CD4-positive, alpha-beta T cell treated with Interleukin-4 for 4 hours (primary cell): ENCODE results near the gene INPP4A.
A peak's percentile ranks its signal among the peaks of the same experiment; 100 is the strongest.

Source experiments
- DNase-seq: peaks from one replicate; pipeline ENCODE4 v3.0.0-alpha.2; 2020

The INPP4A gene

DNA sequence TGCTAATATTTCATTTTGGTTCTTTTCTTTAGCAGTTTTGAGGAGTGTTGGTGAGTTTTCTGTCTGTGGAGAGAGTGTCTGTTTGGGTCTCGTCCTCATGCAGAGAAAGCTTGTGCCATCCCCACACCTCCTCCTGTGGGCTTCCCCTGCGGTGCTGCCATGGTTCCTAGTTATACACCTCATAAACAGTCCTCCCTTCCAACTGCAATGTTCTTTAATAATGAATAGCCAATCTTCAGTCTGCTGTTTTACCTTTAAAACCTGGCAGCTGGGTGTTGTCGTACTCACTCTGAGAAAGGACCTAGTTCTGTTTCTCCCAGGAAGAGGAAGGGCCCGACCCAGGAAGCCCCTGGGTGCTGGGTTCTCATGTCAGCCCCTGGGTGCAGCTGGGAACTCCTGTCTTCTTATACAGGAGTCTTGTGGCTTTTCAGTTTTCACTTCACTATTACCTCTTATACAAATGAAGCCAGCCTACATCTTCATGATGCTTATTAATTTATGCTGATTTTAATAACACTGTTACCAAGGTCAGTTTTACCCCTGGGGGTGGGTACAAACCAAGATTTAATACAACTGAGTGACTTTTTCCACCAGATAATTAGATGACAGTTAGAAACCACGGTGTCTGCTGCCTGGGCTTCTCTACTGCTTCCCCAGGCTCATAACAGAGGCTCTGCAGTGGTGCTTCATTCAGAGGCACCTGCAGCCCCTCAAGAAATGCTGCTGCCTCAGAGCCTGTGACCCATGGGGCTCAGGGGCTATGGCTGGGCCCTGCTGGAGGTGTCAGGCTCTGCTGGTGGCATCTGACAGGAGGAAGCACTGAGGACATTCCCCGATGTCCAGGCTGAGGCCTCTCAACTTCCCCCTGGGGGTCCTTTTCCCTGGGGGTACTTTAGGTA lies 104.5 kb downstream of the INPP4A start:
- no peak for DNase-seq

DNA sequence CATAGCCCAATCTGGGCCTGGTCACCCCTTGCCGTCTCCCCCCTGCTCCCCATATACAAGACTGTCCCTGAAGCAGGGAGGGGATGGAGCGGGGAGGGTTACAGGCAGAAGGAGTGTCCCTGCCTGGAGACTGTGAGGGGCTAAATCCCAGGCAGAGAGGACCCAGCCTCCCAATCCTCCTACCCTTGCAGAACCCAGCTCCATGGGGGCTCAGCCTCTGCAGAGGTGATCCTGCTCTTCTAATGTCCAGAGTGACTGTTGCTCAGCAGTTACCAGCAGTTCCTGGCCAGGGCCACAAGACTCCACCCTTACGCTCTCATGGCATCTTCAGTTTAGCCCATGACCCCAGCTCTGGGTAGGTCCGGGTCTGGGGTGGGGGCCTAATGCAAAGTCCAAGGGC lies 105.5 kb downstream of the INPP4A start:
- DNase-seq: no peak

DNA sequence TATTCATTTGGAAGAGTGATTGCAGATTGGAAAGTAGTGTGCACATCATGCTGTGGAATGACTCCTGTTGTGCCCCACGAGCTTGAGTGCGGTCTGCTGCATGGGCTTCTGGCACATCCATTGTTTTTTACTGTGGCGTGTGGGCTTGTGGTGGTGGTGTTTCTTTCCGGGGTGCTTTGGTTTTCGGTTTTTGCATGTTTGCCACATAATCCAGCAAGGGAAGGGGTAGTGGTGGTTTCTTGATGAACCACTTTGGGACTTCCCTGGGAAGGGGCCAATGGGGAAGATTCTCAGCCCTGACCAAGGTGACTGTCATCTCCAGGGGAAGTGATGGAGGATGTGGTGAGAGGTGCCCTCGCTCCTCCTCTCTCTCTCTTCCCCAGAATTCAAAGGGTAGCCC lies 106.7 kb downstream of the INPP4A start:
- peak; percentile 27 for DNase-seq

DNA sequence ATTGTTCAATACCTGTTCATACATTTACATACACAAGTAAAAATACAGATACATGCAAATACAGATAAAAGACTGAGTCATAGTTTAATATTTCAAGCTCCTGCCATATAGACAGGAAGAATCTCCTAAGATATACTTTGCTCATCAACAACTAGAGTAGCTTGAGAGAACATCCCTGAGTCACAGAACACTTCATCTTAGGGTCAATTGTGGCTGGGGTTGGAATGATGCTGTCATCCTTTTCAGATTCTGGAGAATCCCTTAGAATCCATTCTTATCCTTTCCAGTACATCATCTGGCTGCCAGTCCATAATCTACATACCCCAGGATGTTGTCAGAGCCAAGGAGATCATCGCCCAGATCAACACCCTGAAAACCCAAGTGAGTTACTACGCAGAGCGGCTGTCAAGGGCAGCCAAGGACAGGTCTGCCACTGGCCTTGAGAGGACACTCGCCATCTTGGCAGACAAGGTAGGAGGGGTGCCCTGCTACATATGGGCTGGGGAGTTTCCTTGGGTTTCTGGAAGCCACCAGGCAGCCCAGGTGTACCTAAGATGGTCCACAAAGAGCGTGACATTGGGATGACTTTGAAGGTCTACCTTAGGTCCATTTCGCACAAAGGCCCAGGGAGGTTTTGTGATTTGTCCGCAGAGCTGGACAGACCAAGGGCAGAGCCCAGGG lies 108.0 kb downstream of the INPP4A start:
- no peak for DNase-seq

DNA sequence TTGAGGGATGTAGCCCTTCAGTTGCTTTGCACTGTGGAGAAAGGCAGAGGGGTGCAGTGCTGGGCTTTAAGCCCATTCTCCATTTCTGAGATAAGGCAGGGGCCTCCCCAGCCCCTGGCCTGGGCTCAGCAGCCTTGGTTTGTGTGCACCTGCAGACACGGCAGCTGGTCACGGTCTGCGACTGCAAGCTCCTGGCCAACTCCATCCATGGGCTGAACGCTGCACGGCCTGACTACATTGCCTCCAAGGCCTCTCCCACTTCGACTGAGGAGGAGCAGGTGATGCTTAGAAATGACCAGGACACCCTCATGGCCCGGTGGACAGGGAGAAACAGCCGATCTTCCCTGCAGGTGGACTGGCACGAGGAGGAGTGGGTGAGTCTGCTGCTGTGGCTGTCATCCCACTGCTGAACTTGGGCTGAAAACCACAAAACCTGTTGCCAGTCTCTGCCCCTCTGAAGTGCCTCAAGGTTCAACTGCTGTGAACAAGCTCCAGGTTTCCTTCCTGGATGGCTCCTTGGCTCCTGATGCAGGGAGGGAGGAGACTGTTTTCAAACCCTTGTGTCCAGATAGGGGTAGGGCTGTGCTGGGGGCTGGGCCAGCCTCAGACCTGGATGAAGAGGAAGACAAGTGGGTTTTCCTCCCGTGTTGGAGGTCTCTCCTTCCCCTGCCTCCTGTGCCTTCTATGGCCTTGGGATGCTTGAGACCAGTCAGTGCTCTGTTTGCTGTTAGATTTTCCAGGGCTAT lies 109.6 kb downstream of the INPP4A start:
- no peak for DNase-seq

DNA sequence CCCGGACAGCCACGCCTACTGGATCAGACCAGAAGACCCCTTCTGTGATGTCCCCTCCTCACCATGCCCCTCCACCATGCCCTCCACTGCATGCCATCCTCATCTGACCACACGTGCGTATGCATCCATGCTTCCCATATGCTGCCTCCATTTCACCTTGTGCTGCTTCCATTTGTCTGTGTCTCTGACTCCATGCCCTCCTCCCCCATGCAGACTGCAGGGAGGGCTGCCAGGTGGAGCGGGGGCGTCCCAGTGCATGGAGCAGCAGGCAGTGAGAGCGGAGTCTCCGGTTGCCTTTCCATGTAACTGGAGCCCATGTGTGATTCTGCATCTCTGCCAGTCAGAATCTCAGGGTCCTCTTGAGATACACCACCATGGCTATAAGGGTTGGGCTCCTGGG lies 111.0 kb downstream of the INPP4A start:
- no peak for DNase-seq

DNA sequence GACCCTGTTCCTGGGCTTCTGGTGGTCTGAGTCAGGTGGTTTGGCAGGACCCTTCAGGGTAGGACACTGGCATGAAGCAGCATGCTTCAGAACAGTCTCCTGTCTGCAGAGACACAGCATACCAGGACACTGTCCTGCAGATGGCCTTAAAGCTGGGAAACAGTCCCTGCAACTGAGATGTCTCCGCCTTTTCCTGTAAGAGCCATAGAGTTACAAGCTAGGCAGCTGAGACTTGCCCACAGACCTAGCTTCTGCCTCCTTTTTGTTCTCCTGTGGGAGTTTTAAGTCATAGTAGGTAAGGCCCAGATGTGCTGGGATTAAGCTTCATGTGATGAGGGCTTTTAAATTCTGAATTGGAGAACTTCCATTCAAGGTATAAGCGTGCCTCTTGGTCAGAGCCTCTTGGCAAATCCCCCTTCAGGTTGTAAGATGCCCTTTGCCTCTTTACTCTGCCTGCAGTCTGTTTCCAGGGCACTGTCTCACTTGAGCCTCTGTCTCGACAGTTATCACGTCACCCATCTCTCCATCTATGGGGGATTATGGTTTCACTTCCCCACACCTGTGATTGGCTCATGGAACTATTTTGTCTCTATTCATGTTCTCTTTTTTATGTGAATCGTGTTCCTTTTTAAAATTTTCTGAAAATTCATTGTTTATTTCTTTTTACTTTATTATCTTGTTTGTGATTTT lies 111.8 kb downstream of the INPP4A start:
- DNase-seq: no peak

DNA sequence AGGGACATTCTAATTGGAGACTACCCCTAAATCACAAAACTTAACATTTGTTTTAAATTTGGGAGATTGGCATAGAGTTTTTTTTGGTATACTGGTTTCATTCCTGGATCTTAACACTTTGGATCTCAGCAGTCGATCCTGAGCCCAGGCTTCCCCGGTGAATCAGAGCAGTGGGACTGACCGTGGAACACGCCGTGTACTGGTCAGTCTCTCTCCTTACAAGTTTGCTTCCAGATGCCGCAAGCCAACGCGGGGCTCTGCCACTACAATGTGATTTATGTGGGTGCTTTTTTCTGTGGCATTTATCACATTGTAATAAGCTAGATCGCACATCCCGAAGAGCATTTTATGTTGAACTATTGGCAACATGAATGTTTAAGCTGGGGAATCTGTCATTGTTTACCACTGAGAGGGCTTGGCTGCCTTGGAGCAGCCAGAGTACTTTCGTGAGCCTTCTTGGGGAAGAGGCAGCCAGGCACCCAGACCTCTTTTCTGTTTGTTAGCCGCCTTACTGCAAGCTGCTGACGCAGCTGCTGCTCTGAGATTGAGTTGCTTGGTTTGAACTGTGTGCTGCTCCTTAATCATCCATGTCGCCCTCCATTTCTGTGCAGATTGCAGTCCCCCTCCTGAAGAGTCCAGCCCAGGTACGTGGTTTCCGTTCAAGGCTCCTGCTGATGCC lies 114.3 kb downstream of the INPP4A start:
- no peak for DNase-seq

DNA sequence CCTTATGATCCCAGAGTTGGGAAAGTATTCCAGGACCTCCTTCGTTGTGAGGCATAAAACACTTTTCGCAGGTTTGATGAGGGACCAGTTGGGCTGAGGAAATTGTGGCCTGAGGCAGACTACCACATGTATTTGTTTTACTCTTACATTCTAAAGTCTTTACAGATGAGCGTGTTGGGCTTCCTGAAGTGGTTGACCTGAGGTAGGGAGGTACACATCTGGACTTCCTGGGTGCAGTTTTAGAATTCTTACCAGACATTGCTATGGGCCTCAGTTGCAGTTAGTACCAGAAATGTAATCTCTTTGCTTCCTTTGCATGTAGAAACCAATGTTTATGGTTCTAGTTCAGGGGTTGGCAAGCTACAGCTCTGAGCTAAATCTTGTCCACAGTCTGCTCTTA lies 114.9 kb downstream of the INPP4A start:
- DNase-seq: no peak

DNA sequence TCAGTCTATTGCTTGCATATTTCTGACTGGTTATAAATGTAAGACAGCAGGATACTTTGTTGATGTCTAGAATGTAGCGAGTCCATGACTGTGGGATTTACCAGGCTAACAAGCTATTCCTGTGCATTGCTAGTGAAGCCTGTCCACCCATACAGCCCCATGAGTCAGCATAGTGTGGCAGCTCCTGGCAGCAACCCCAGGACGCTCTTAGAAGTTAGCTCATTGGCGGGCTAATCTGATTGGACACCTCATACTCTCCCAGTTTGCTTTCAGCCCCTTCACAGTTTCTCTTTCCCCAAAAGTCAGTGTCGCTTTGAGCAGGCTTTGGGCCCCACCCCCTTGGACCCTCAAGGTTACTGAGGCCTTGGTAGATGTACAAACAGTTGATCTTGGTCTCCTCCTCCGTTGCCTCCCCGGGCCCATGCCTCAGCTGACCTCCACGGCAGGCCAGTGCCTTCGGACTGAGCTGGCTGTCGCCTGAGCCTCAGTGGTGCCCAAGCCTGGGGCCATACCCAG lies 115.7 kb downstream of the INPP4A start:
- DNase-seq: no peak

DNA sequence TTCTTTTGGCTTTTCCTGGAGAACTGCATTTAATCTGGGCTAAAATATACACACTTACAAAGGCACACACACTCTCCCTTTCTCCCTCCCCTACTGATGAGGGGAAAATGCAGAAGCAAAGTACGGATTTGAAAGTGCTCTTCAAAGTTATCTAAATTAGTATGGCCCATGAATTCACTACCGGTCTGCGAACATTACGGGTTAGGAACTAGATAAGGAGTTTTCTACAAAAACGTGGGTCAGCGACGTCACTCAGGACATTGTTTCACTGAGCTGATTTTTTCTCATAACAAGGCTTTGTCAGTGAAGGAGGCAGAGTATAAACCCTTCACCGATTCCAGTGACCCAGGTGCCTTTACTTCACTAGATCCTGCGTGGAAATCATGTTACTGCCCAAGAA lies 116.4 kb downstream of the INPP4A start:
- DNase-seq: no peak

DNA sequence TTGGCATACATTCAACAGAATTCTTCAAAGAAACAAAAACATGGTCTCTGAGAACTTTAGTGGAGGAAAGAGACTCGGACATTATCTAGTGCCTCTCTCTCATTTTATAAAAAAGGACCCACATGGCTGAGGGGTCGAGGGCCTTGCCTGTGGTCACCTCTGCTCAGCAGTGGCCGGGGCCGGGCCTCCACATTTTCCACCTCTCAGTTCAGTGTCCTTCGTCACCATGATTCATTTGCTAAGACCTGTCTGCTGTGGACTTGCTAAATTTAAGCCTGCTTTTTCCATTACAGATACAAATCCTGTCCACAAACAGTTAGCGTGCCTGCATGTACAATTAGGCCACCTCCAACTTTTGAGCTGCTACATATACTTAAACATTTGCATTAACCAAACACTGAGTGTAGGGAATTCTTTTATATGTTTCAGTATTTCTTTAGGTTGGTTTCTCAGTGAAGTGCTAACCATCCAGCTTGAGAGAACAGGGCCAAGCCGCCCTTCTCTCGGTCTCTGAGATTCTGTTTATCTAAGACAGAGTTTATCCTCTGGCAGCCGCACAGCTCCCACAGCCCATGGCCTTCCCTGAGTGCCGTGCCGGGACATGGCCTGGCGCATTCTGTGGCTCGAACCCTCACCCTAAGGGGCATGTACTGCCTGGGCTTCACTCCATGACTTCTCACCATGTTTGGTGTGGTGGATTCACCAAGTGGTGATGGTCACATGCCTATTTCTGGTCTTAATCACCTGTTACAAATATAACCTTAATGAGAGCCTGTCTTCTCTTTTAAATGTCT lies 117.4 kb downstream of the INPP4A start:
- DNase-seq: no peak

DNA sequence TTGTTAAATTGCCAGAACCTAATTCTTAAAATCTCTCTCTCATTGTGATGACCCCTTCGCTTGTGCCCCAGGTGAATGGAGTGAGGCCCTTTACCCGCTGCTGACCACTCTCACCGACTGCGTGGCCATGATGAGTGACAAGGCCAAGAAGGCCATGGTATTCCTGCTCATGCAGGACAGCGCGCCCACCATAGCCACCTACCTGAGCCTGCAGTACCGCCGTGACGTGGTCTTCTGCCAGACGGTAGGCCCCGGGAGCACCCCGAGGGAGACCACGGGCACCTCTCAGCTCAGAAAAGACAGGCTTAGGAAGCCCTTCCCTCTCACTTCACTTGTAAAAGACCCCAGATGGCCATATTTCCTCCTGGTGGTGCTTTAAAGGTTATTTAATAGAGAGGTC lies 118.7 kb downstream of the INPP4A start:
- no peak for DNase-seq

DNA sequence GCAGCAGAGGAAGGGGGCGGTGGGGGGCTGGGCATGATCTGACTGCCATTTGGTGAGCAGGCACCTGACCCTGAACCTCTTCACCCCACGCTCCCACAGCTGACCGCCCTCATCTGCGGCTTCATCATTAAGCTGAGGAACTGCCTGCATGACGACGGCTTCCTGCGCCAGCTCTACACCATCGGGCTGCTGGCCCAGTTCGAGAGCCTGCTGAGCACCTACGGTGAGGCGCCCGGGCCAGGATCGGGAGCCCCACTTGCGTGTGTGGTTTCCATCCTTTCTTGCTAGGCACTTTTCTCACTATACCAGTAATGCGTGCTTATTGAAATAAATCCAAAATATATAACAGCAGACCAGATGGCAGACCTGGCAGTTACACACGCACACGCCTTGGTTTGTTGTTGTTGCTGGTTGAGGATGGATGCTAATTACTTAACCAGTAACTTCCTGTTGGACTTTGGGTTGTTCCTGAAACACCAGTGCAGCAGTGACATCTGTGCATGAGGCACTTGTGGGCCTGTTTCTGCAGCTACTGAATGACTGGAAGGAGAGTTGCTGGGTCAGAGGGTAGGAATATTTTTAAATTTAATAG lies 120.0 kb downstream of the INPP4A start:
- no peak for DNase-seq

DNA sequence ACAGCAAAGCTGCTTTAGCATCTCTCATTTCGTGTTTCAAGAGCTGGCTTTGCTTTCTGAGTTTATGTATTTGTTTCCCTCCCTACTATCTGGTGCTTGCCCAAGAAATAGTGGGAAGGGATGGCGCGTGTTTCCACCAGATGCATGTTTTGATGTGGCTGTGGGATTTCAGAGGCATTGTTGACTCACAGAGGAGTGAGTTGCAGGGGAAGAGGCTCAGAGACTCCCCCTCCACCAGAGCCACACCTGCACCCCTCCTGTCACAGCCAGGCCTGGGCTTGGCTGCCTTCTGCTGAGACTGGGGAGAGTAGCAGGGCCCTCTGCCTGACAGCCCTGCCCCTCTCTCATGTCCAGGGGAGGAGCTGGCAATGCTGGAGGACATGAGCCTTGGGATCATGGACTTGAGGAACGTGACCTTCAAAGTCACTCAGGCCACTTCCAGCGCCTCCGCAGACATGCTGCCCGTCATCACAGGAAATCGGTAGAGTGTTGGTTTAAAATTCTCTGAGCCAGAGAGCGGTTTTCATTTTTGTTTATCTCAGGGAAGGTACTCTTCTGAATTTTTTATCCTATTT lies 120.7 kb downstream of the INPP4A start:
- DNase-seq: no peak

DNA sequence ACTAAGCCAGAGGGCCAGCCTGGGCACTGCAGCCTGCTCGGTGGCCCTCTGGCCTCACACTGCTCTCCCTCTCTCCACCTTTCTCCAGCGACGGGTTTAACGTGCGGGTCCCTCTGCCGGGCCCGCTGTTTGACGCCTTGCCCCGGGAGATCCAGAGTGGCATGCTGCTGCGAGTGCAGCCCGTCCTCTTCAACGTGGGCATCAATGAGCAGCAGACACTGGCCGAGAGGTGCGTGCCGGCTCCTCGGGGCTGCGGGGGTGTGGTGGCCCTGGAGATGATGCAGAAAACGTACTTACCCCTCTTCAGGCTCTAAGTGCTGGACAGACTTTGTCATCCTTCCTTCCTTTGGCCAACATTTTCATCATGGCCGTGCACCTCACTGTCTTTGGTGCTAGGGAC lies 121.3 kb downstream of the INPP4A start:
- DNase-seq: no peak

DNA sequence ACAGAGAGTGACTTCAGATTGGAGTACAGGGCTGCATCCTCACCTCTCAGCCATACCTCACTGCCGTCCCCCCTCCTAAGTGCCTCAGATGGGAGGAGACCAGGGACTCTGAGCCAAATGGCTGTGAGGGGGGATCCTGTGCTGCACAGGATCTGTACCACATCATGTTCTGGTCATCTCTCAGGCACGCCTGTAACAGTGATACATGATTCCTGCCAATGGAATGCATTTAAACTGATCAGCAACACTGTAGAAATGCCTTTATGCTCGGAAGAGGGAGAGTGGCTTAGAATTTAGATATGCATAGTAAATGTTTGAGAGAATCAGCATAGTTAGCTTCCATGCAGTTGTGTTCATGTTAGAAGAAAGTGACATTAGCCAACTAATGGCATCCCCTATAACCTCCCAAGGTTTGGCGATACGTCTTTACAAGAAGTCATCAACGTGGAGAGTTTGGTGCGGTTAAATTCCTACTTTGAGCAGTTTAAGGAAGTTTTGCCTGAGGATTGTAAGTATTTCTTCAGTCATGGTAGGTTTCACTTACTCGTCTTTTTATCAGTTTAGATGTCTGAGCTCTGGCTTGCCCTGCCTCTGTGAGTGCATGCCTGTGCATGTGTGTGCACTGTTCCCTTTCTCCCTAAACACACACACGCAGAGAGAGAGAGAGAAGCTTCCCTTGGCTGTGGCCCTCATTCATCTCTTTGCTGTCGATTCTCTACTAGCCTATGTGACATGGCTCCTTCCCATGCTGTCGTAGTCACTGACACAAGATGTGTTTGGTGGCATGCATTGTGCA lies 123.7 kb downstream of the INPP4A start:
- no peak for DNase-seq

DNA sequence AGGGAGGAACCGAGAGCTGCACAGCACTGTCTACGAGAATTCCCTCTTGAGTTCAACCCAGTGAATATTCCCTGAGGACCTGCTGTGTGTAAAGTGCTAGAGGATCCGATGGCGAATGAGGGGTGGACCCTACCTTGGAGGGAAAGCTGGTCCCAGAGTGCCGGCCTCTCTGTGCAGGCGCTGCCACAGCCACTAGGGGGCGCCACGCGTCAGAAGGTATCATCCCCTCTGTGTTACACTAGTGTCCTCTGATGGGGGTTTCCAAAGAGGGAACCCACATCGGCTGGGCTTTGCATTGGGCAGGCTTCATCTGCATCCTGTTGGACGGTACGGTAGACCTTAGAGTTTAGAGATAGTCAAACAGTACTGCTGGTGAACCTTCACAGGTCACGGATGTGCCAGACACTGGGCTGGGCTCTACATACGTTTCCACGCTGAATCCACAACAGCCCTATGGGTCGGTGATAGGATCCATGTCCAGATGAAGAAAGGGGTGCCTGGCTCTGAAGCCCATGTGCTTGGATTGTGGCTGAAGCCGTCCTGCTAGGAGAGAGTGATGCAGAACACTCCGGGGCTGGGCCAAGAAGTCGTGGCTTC lies 124.6 kb downstream of the INPP4A start:
- DNase-seq: peak; percentile 51

DNA sequence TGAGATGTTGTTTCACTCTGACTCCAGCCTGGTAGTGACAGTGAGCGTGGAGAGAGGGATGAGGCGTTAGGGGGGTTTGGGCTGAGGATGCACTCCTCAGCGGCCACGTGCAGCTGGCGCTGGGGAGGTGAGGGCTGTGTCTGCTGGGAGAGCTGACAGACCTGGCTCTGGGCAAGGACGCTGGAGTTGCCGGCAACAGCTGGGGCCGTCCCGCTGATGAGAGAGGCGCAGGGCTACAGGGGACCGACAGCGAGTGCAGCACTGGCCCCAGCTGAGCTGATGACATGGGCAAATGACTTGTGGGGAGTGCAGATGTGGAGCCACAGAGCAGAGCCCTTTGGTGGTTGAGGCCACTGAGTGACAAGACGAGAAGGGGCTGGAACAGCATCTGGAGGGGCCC lies 125.3 kb downstream of the INPP4A start:
- DNase-seq: no peak
